ENCODE data around the gene ALK.
A peak's percentile ranks its signal among the peaks of the same experiment; 100 is the strongest.

The ALK gene

GRCh38 chr2:29733965-29734364 is 187.4 kb downstream of the ALK start:
- TF ChIP-seq MAX (IDR thresholded peaks at IDR 0.05) (no peak), CEBPB (IDR thresholded peaks at IDR 0.05) (0 out of 2 replicates have a peak, but pooled peaks have one; percentile 5)

GRCh38 chr2:29733213-29733612 is 188.2 kb downstream of the ALK start:
- TF ChIP-seq RAD21 (IDR thresholded peaks at IDR 0.05; ENCODE audit: low read depth) (no peak), CEBPB (IDR thresholded peaks at IDR 0.05) (no peak), FOXM1 (IDR thresholded peaks at IDR 0.05; ENCODE audit: borderline replicate concordance, low read depth) (no peak), NFIC (IDR thresholded peaks at IDR 0.05) (no peak), CREB1 (IDR thresholded peaks at IDR 0.05; ENCODE audit: low read depth) (no peak), MAX (IDR thresholded peaks at IDR 0.05) (no peak), ZBTB7A (IDR thresholded peaks at IDR 0.05; ENCODE audit: low read depth) (no peak), YY1 (IDR thresholded peaks at IDR 0.05; ENCODE audit: low read depth) (no peak), EP300 (IDR thresholded peaks at IDR 0.05; ENCODE audit: borderline replicate concordance) (no peak), TCF12 (IDR thresholded peaks at IDR 0.05; ENCODE audit: low read depth) (no peak), TAF1 (IDR thresholded peaks at IDR 0.05; ENCODE audit: low read depth) (no peak)

GRCh38 chr2:29731948-29732347 is 189.4 kb downstream of the ALK start:
- TF ChIP-seq FOXM1 (IDR thresholded peaks at IDR 0.05; ENCODE audit: borderline replicate concordance, low read depth) (no peak), TCF12 (IDR thresholded peaks at IDR 0.05; ENCODE audit: low read depth) (no peak), TAF1 (IDR thresholded peaks at IDR 0.05; ENCODE audit: low read depth) (no peak), CREB1 (IDR thresholded peaks at IDR 0.05; ENCODE audit: low read depth) (no peak), TEAD4 (IDR thresholded peaks at IDR 0.05) (no peak), REST (IDR thresholded peaks at IDR 0.05; ENCODE audit: low read depth) (no peak), EGR1 (IDR thresholded peaks at IDR 0.05) (no peak), CEBPB (IDR thresholded peaks at IDR 0.05) (no peak), EP300 (IDR thresholded peaks at IDR 0.05; ENCODE audit: borderline replicate concordance) (no peak), YY1 (IDR thresholded peaks at IDR 0.05; ENCODE audit: low read depth) (no peak), RAD21 (IDR thresholded peaks at IDR 0.05; ENCODE audit: low read depth) (no peak), USF1 (IDR thresholded peaks at IDR 0.05) (no peak), MAX (IDR thresholded peaks at IDR 0.05) (no peak)

- TF ChIP-seq ZBTB7A (IDR thresholded peaks at IDR 0.05; ENCODE audit: low read depth) (no peak), USF1 (IDR thresholded peaks at IDR 0.05) (no peak), EGR1 (IDR thresholded peaks at IDR 0.05) (no peak), TCF12 (IDR thresholded peaks at IDR 0.05; ENCODE audit: low read depth) (no peak), CEBPB (IDR thresholded peaks at IDR 0.05) (no peak), MAX (IDR thresholded peaks at IDR 0.05) (no peak)
Measured at GRCh38 chr2:29729932-29730331, 191.5 kb downstream of the ALK start.

GRCh38 chr2:29729401-29729800 is 192.0 kb downstream of the ALK start:
- TF ChIP-seq YY1 (IDR thresholded peaks at IDR 0.05; ENCODE audit: low read depth) (no peak), TEAD4 (IDR thresholded peaks at IDR 0.05) (no peak), ZBTB7A (IDR thresholded peaks at IDR 0.05; ENCODE audit: low read depth) (no peak), NFIC (IDR thresholded peaks at IDR 0.05) (no peak), USF1 (IDR thresholded peaks at IDR 0.05) (no peak), TCF12 (IDR thresholded peaks at IDR 0.05; ENCODE audit: low read depth) (no peak), REST (IDR thresholded peaks at IDR 0.05; ENCODE audit: low read depth) (no peak), RAD21 (IDR thresholded peaks at IDR 0.05; ENCODE audit: low read depth) (no peak), TAF1 (IDR thresholded peaks at IDR 0.05; ENCODE audit: low read depth) (no peak), EP300 (IDR thresholded peaks at IDR 0.05; ENCODE audit: borderline replicate concordance) (no peak), CREB1 (IDR thresholded peaks at IDR 0.05; ENCODE audit: low read depth) (no peak), FOXM1 (IDR thresholded peaks at IDR 0.05; ENCODE audit: borderline replicate concordance, low read depth) (no peak), EGR1 (IDR thresholded peaks at IDR 0.05) (no peak), CEBPB (IDR thresholded peaks at IDR 0.05) (no peak), MAX (IDR thresholded peaks at IDR 0.05) (no peak)

All from Ishikawa (cell line).